ENCODE results near the gene IMP4. TPM values are rescaled to one million over a fixed set of nuclear protein-coding genes. Genes with fewer than 3 reads are reported as not detected.

The IMP4 gene
- polyA plus RNA-seq, 1 of the 3 experiments (the other 2 are of a cell fraction) = 252 TPM

DNA sequence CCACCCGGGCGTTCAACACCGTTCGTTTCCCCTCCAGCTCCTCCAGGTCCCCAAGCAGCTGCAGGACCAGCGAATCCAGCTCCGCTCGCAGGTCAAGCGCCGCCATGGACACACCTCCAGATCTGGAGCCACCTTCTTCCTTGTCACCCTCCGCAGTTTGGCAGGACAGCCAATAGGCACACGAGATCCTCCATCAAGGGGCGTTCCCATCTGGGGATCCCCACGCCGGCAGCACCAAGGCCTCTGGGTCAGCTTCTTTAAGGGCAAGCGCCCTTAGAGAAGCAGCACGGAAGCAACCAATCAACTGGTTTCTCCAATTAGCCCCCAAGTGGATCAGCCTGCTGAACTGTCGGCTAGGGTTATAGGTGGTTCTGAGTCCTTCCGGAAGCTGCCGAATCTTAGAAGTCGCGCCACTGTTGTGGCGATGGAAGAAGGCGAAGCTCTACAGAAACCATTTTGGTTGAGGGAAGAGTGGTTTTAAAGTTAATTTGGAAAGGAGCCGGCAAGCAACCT, 621 bp upstream of the IMP4 start (continued):
- no peak for TF ChIP-seq FOSL2 (IDR thresholded peaks at IDR 0.05; ENCODE audit: borderline replicate concordance, low read depth)
- TF ChIP-seq FOXJ3 (CRISPR knock-in tag; IDR thresholded peaks at IDR 0.05) = no peak
- no peak for TF ChIP-seq EP300 (IDR thresholded peaks at IDR 0.05; ENCODE audit: borderline replicate concordance in 1 of 2, low read depth in 1 of 2, low read length in 1 of 2)
- peak; percentile 82 for TF ChIP-seq MXI1 (IDR thresholded peaks at IDR 0.05; ENCODE audit: low read depth, low read length)
- 0 out of 2 replicates have a peak, but pooled peaks have one; percentile 3 for TF ChIP-seq PBX3 (IDR thresholded peaks at IDR 0.05)
- peak; percentile 74 for TF ChIP-seq TAF1 (IDR thresholded peaks at IDR 0.05; ENCODE audit: borderline replicate concordance, low read depth, low read length)

DNA sequence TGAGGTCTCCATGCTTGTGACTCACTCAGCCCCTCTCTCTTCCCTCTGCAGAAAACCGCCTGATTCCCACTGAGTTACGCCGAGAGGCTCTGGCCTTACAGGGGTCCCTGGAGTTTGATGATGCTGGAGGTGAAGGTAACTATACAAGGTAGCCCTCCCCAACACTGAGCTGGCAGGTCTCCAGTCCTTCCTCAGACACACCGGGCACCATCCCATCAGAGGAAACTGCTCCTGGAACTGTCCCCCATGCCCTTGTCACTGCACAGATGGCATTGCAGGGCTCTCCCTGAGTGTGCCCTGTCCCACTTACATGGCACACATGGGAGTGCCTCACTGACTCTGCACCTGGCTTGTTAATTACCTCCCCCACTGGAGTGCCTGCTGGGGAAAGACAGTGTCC, 1.9 kb downstream of the IMP4 start:
- POLR2A ChIA-PET = interaction anchor here (4.8 kb wide), 1 partner anchor 10 kb away, joined by 38 read pairs; the partner anchor contains the start of gene PTPN18
- CTCF ChIA-PET = interaction anchor here (1.2 to 3.3 kb wide), 2 partner anchors 11 to 29 kb away, joined by 4 to 20 read pairs; partner anchors contain the start of gene PTPN18
- Histone ChIP-seq H3K9ac (no peak overlapping the region), H3K27me3 (ENCODE audit: insufficient read depth) (no peaks in the 10 kb centered on the region), H3K4me1 (ENCODE audit: control insufficient read depth in 1 of 2, insufficient read depth in 2 of 2, low read depth in 1 of 2, low read length in 1 of 2) (peaks cover 5 to 14% of the 10 kb centered on the region in 2 experiments; a peak in 1 of 4 replicates), H3K27ac (ENCODE audit: low read depth in 2 of 2, low read length in 1 of 2) (no peak overlapping the region), H4K20me1 (ENCODE audit: insufficient read depth) (peaks cover 9% of the 10 kb centered on the region; the same call in 1 of the 2 replicates), H3K79me2 (ENCODE audit: insufficient read depth) (peaks cover 20% of the 10 kb centered on the region), H2AFZ (ENCODE audit: low read depth) (no peak overlapping the region), H3K36me3 (replicated peaks in 1 of 2; ENCODE audit: control insufficient read depth in 1 of 2, insufficient read depth in 2 of 2, low read length in 1 of 2) (peaks cover 30 to 50% of the 10 kb centered on the region in 2 experiments), H3K9me3 (no peaks in the 10 kb centered on the region), H3F3A (replicated peaks; ENCODE audit: insufficient read depth) (peaks cover 3% of the 10 kb centered on the region), H3K4me2 (no peak overlapping the region), H3K4me3 (ENCODE audit: low read depth in 2 of 2, low read length in 1 of 2) (no peak overlapping the region), H3K9me2 (no peaks in the 10 kb centered on the region)
- no peak for TF ChIP-seq NFIC (IDR thresholded peaks at IDR 0.05; ENCODE audit: borderline replicate concordance)
- TF ChIP-seq SIN3A (IDR thresholded peaks at IDR 0.05; ENCODE audit: borderline replicate concordance, low read depth, low read length) = no peak
- no peak for TF ChIP-seq TCF12 (IDR thresholded peaks at IDR 0.05)
- TF ChIP-seq GATA2 (CRISPR knock-in tag; IDR thresholded peaks at IDR 0.05) = no peak
- TF ChIP-seq ELF1 (IDR thresholded peaks at IDR 0.05) = no peak
- no peak for TF ChIP-seq EP300 (IDR thresholded peaks at IDR 0.05; ENCODE audit: borderline replicate concordance in 1 of 2, low read depth in 1 of 2, low read length in 1 of 2)
- TF ChIP-seq TEAD4 (IDR thresholded peaks at IDR 0.05; ENCODE audit: borderline replicate concordance, insufficient read depth) = no peak
- no peak for TF ChIP-seq MXI1 (IDR thresholded peaks at IDR 0.05; ENCODE audit: low read depth, low read length)
- no peak for TF ChIP-seq JUND (IDR thresholded peaks at IDR 0.05)
- TF ChIP-seq FOXM1 (IDR thresholded peaks at IDR 0.05; ENCODE audit: low read depth) = no peak
- TF ChIP-seq NRF1 (IDR thresholded peaks at IDR 0.05; ENCODE audit: low read depth, low read length) = no peak
- TF ChIP-seq, protein P1, sequence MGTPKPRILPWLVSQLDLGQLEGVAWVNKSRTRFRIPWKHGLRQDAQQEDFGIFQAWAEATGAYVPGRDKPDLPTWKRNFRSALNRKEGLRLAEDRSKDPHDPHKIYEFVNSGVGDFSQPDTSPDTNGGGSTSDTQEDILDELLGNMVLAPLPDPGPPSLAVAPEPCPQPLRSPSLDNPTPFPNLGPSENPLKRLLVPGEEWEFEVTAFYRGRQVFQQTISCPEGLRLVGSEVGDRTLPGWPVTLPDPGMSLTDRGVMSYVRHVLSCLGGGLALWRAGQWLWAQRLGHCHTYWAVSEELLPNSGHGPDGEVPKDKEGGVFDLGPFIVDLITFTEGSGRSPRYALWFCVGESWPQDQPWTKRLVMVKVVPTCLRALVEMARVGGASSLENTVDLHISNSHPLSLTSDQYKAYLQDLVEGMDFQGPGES (IDR thresholded peaks at IDR 0.05; ENCODE audit: low read depth, low read length) = no peak
- no peak for TF ChIP-seq USF2 (IDR thresholded peaks at IDR 0.05; ENCODE audit: borderline replicate concordance, low read depth, low read length)
- TF ChIP-seq, protein P2, sequence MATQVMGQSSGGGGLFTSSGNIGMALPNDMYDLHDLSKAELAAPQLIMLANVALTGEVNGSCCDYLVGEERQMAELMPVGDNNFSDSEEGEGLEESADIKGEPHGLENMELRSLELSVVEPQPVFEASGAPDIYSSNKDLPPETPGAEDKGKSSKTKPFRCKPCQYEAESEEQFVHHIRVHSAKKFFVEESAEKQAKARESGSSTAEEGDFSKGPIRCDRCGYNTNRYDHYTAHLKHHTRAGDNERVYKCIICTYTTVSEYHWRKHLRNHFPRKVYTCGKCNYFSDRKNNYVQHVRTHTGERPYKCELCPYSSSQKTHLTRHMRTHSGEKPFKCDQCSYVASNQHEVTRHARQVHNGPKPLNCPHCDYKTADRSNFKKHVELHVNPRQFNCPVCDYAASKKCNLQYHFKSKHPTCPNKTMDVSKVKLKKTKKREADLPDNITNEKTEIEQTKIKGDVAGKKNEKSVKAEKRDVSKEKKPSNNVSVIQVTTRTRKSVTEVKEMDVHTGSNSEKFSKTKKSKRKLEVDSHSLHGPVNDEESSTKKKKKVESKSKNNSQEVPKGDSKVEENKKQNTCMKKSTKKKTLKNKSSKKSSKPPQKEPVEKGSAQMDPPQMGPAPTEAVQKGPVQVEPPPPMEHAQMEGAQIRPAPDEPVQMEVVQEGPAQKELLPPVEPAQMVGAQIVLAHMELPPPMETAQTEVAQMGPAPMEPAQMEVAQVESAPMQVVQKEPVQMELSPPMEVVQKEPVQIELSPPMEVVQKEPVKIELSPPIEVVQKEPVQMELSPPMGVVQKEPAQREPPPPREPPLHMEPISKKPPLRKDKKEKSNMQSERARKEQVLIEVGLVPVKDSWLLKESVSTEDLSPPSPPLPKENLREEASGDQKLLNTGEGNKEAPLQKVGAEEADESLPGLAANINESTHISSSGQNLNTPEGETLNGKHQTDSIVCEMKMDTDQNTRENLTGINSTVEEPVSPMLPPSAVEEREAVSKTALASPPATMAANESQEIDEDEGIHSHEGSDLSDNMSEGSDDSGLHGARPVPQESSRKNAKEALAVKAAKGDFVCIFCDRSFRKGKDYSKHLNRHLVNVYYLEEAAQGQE (IDR thresholded peaks at IDR 0.05; ENCODE audit: low read depth, low read length) = no peak
- no peak for TF ChIP-seq FOXJ3 (CRISPR knock-in tag; IDR thresholded peaks at IDR 0.05)
- no peak for TF ChIP-seq RFX5 (IDR thresholded peaks at IDR 0.05; ENCODE audit: low read length)
- TF ChIP-seq RCOR1 (IDR thresholded peaks at IDR 0.05; ENCODE audit: low read length) = no peak
- no peak for TF ChIP-seq PBX3 (IDR thresholded peaks at IDR 0.05)
- WGBS (ENCODE audit: low lambda C conversion rate) = 97% methylated on average over 4 of the region's 4 CpGs
- no peak for DNase-seq

All from SK-N-SH (cell line).